Pancreas (tissue), 10 donors: ENCODE results near the gene HOOK2. TPM values are rescaled to one million over a fixed set of nuclear protein-coding genes. Genes with fewer than 3 reads are reported as not detected.

Source experiments
- ATAC-seq, 4 donors: fragments of 200-7000 bp; cut with Tn5 transposase; one replicate each; pipeline versions ENCODE4 v1.8.0 to v1.9.1; 2020; ENCODE audit warnings: mild to moderate bottlenecking in 4 of 4, moderate library complexity in 4 of 4
- DNase-seq, 6 donors: peaks; one replicate each; pipeline ENCODE4 v3.0.0-alpha.2; 2020
- FAIRE-seq: peaks from 2 replicates; lab custom pipeline; 2012; peaks lifted over from hg19 to GRCh38; lab: Jason Lieb, UNC
- H3K27ac ChIP-seq, 4 donors: fragments of 200-600 bp; sonication (generic); 1 replicate in 3 of 4; 2 replicates in 1 of 4; pipeline versions ENCODE4 v1.5.0 to v1.8.0; 2020
- H3K27me3 ChIP-seq, 4 donors: fragments of 200-600 bp; one replicate each; pipeline ENCODE4 v1.8.0; 2021
- H3K36me3 ChIP-seq, 3 donors: fragments of 200-600 bp; sonication (generic) in 1 of 3; one replicate each; pipeline versions ENCODE4 v1.5.0 to v1.8.0; 2020 to 2021
- H3K4me1 ChIP-seq, 3 donors: fragments of 200-600 bp; one replicate each; pipeline ENCODE4 v1.8.0; 2021
- H3K4me3 ChIP-seq, 4 donors: fragments of 200-600 bp; sonication (generic) in 2 of 4; one replicate each; pipeline versions ENCODE4 v1.5.0 to v1.8.0; 2020 to 2021
- H3K9me3 ChIP-seq, 4 donors: fragments of 200-600 bp; one replicate each; pipeline ENCODE4 v1.8.0; 2021
- WGBS, 2 donors: extraction: QIAGEN DNeasy Blood & Tissue Kit; methylation state at CpG; one replicate each; pipeline ENCODE4 v1.1.7; 2013; 5-methylcytosine and 5-hydroxymethylcytosine counted together
- intact Hi-C, 3 donors: fragments of 100-400 bp; cut with DNase I; formaldehyde crosslinking; loops; one replicate each; pipeline versions ENCODE4 v1.11.1 to v1.14.2; 2022
- polyA plus RNA-seq, 2 donors: library from polyadenylated mRNA; stranded (reverse); fragments of 200-250 nt; gene quantifications; one replicate each; pipeline ENCODE4 v1.2.3, GENCODE V29; 2013
- total RNA-seq, 6 donors: library from RNA; stranded (reverse); fragmentation: NEBNext Ultra II Directional in 4 of 6; extraction: Animal tissue kit (Norgen Biotek cat#: 25700) in 4 of 6; gene quantifications; one replicate each; pipeline versions ENCODE4 v1.2.1 to v1.2.4, GENCODE V29; 2021 to 2023
- TF ChIP-seq, protein P1 (sequence below), 4 donors: fragments of 200-600 bp; sonication (generic) in 3 of 4; IDR thresholded peaks; one replicate each; pipeline versions ENCODE4 v1.5.0 to v1.8.0; 2021; ENCODE audit warnings: antibody characterized with exemption in 4 of 4
- donor health status: healthy with polysubstance abuse.
- donor health status: DM: no; HTN: no; CAD: no; lungs with moderate emphysema.
- donor health status: DM: no; HTN: no; CAD: no.
- donor health status: control.
- donor health status: control.
- donor health status: Bipolar disorder and iron deficiency.
- donor health status: DM: yes; HTN: yes; CAD: no.
- donor health status: DM: no; HTN: no; CAD: no.
- donor health status: DM: no; HTN: no; CAD: no.
- donor health status: DM: yes; HTN: yes; CAD: no.

The HOOK2 gene
- total and polyA plus RNA-seq, 8 donors: 37.7 to 300 (median 53.0) TPM

DNA sequence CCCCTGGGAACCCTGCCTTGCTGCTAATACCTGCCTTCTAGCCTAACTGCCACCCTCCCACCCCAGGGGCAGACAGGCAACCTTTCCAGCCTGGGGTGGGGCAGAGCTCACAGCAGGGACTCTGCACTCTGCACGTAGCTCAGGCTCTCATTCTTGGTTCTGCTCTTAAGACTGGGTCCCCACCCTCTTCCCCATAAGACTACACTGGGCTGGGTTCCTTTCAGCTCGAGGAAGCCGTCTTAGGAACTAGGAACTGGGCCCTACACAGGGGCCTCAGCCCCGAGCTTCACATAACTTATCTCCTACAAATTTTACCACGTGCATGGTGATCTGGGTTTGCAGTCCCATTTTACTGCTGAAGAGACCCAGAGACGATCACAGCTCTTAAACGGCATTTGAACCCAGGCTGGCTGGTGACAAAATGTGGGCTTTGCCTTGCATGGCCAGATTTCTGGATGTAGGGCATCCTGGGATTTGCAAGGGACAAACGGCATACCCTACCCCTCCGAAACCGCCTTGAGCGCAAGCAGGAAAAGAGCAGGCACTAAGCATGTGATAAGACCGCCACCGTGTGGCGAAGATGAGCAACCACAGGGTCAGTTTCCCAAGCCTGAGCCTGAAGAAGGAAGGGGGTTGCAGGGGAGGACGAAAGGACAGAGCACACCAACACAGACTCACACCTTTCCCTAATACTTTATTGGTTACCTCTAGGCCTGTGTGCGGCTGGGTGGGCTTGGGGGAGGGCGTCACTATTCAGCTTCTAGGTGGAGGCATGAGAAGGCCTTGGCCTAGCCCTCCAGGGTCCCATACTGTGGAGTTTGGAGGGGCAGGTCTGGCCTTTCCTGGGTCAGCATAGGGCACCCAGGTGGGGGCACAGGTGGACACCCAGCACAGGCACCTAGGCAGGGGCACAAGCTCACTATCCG is 21.1 kb upstream of the HOOK2 start:
- peak overlapping the region in 2 of 4 donors; percentile 23 to 42 for H3K27ac ChIP-seq
- H3K36me3 ChIP-seq: peaks cover 0 to 11% (median 0%) of the 10 kb centered on the region in 3 donors
- no peak overlapping the region for H3K4me3 ChIP-seq
- peaks cover 0 to 20% (median 3%) of the 10 kb centered on the region in 3 donors for H3K4me1 ChIP-seq
- H3K27me3 ChIP-seq: no peaks in the 10 kb centered on the region
- H3K9me3 ChIP-seq: no peaks in the 10 kb centered on the region
- DNase-seq (peak in 5 of 6 donors; percentile 71 to 84 (median 80)), FAIRE-seq (no peak), ATAC-seq (peak in 3 of 4 donors; percentile 23 to 34 (median 29))
- 10 to 11% methylated on average over 18 of the region's 18 CpGs for WGBS, 2 donors
- intact Hi-C loops: loop anchor here in 1 of 3 donors (2.0 to 5.0 kb wide), 2 partner anchors 20 to 34 kb away; no protein-coding TSS in a partner anchor
- TF ChIP-seq, protein P1, sequence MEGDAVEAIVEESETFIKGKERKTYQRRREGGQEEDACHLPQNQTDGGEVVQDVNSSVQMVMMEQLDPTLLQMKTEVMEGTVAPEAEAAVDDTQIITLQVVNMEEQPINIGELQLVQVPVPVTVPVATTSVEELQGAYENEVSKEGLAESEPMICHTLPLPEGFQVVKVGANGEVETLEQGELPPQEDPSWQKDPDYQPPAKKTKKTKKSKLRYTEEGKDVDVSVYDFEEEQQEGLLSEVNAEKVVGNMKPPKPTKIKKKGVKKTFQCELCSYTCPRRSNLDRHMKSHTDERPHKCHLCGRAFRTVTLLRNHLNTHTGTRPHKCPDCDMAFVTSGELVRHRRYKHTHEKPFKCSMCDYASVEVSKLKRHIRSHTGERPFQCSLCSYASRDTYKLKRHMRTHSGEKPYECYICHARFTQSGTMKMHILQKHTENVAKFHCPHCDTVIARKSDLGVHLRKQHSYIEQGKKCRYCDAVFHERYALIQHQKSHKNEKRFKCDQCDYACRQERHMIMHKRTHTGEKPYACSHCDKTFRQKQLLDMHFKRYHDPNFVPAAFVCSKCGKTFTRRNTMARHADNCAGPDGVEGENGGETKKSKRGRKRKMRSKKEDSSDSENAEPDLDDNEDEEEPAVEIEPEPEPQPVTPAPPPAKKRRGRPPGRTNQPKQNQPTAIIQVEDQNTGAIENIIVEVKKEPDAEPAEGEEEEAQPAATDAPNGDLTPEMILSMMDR (IDR thresholded peaks at IDR 0.05): peak; percentile 79 to 93 (median 88)

DNA sequence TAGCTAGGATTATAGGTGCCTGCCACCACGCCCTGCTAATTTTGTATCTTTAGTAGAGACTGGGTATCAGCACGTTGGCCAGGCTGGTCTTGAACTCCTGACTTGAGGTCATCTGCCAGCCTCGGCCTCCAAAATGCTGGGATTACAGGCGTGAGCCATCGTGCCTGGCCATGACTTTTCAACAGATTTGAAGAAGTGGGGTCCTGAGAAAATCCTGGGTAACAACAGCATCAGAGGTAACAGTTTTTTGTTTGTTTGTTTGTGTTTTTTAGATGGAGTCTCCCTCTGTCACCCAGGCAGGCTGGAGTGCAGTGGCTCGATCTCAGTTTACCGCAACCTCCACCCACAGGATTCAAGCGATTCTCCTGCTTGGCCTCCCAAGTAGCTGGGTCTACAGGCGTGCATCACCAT is 19.6 kb upstream of the HOOK2 start:
- peak in 2 of 6 donors; percentile 32 to 42 for DNase-seq
- Histone ChIP-seq H3K9me3 (no peaks in the 10 kb centered on the region), H3K4me3 (no peak overlapping the region), H3K27me3 (no peaks in the 10 kb centered on the region), H3K36me3 (peaks cover 0 to 10% (median 0%) of the 10 kb centered on the region in 3 donors), H3K27ac (peak overlapping the region in 2 of 4 donors; percentile 95 to 99), H3K4me1 (peaks cover 0 to 12% (median 8%) of the 10 kb centered on the region in 3 donors)
- FAIRE-seq: no peak
- 88% methylated on average over 9 of the region's 9 CpGs for WGBS, 2 donors
- TF ChIP-seq, protein P1 (IDR thresholded peaks at IDR 0.05): no peak
- no peak for ATAC-seq
- intact Hi-C loops: loop anchor here in 1 of 3 donors (5.0 kb wide), 1 partner anchor 33 kb away; no protein-coding TSS in a partner anchor

DNA sequence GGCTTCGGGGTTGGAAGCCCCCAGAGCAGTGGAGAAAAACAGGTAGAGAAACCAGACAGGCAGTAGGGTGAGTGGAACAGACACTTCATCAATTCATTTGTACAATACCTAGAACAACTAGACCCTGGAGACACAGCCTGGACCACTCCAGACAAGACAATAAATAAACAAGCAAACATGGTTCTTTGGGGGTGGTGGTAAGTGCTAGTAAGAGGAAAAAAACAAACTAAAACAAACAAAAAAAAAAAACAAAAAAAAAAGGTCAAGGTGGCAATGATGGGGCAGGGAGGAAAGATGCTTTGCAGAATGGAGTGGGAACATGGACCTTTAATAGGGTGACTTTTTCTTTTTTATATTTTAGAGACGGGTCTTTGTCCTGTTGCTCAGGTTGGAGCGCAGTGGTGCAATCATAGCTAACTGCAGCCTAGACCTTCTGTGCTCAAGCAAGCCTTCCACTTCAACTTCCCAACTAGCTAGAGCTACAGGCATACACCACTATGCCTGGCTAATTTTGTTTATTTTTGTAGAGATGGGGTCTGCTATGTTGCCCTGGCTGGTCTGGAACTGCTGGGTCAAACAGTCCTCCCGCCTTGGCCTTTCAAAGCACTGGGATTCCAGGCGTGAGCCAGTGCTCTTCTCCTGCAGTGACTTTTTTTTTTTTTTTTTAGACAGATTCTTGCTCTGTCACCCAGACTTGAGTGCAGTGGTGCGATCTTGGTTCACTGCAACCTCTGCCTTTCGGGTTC is 19.0 kb upstream of the HOOK2 start:
- Histone ChIP-seq H3K9me3 (no peaks in the 10 kb centered on the region), H3K36me3 (peaks cover 0 to 4% (median 0%) of the 10 kb centered on the region in 3 donors), H3K27ac (peak overlapping the region; percentile 95 to 100 (median 99)), H3K4me3 (peak overlapping the region in 2 of 4 donors; percentile 70 to 81), H3K4me1 (peaks cover under 1 to 12% (median 8%) of the 10 kb centered on the region in 3 donors), H3K27me3 (no peaks in the 10 kb centered on the region)
- ATAC-seq: no peak
- TF ChIP-seq, protein P1 (IDR thresholded peaks at IDR 0.05): no peak
- no peak for FAIRE-seq
- peak in 2 of 6 donors; percentile 33 to 36 for DNase-seq
- intact Hi-C loops: no loop called here
- 58 to 68% methylated on average over 7 of the region's 7 CpGs for WGBS, 2 donors

DNA sequence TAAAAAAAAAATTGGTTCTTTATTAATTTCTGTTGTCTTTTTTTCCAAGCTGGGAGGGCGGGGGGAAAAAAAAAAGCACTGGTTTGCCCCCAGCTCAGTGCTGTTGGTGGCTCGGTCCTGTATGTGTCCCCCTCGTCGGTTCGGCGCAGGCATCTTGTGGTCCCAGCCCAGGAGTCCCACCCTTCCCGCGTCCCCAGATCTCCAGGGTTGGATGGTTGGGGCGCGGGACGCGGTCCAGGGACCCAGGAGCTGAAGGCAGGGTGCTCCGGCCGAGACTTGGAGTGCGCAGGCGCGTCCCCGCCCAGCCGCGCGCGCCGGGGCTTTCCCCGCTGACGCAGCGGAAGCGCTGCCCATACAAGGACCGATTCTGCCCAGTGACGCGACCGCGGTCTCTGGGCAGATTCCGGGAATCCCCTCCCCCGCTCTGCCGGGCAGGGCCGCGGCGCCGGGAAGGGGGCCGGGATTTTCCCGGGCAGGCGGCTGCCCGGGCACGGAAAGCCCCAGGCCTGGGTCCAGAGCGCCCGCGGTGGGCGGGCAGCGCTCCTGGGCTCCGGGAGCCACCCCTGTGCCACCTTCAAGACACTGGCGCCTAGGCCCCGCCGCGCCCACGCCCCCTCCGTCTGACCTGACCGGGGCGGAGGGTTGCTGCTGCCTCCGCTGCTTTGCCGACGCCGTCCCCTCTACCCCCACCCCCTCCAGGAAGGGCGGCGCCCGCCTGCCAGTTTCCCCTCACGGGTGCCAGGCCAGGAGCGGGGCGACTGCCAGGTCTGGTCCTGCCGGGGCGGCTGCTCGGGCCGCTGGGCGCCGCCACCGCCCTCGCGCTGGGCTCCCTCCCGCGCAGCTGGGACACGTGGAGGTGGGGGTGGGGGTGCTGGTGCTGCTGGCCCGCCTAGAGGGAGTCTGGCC is 18.2 kb upstream of the HOOK2 start:
- peak overlapping the region; percentile 70 to 95 (median 86) for H3K4me3 ChIP-seq
- no peaks in the 10 kb centered on the region for H3K27me3 ChIP-seq
- H3K27ac ChIP-seq: peak overlapping the region; percentile 95 to 100 (median 99)
- no peaks in the 10 kb centered on the region for H3K9me3 ChIP-seq
- FAIRE-seq (no peak), ATAC-seq (peak; percentile 46 to 67 (median 56)), DNase-seq (peak; percentile 94 to 99 (median 96))
- peaks cover 9 to 19% (median 17%) of the 10 kb centered on the region in 3 donors for H3K4me1 ChIP-seq
- TF ChIP-seq, protein P1 (IDR thresholded peaks at IDR 0.05): no peak
- intact Hi-C loops: no loop called here
- no peaks in the 10 kb centered on the region for H3K36me3 ChIP-seq
- 0% methylated on average over 65 to 81 of the region's 81 CpGs for WGBS, 2 donors
